Motor neuron (in vitro differentiated cells): ENCODE results near the gene SPAG16. TPM values are rescaled to one million over a fixed set of nuclear protein-coding genes. Genes with fewer than 3 reads are reported as not detected.

ENCODE experiments used
- ATAC-seq, 8 experiments: fragments of 200-7000 bp; cut with Tn5 transposase; replicated peaks in 6 of 8; 2 replicates each; pipeline ENCODE4 v1.8.0; 2021; ENCODE audit warnings: mild to moderate bottlenecking in 8 of 8, moderate library complexity in 8 of 8
- H3K27ac ChIP-seq, 2 donors: fragments of 250-450 bp; sonication (Bioruptor Pico); 2 replicates each; pipeline ENCODE4 v1.9.0; 2021; ENCODE audit warnings: antibody characterized with exemption in 2 of 2, mild to moderate bottlenecking in 2 of 2, moderate library complexity in 1 of 2
- H3K4me1 ChIP-seq, 2 donors: fragments of 250-450 bp; sonication (Bioruptor Pico); replicated peaks in 1 of 2; 2 replicates each; pipeline ENCODE4 v1.6.1; 2021; ENCODE audit warnings: antibody characterized with exemption in 2 of 2, mild to moderate bottlenecking in 2 of 2, moderate library complexity in 1 of 2
- H3K4me3 ChIP-seq, 5 donors: fragments of 250-450 bp; sonication (Bioruptor Pico); 2 replicates each; pipeline ENCODE4 v1.9.0; 2021; ENCODE audit warnings: antibody characterized with exemption in 5 of 5, mild to moderate bottlenecking in 5 of 5, moderate library complexity in 4 of 5
- WGBS, 10 experiments: fragments of 450-650 bp; shearing (Covaris generic); methylation state at CpG; one replicate each; pipeline ENCODE4 v1.0.0; 2022; 5-methylcytosine and 5-hydroxymethylcytosine counted together
- in situ Hi-C, 9 experiments: fragments of 400-800 bp; cut with MboI; loops; one replicate each; pipeline ENCODE4 v1.15.0; 2021; ENCODE audit warnings: low sequenced_read_pairs in 9 of 9, low pct_unique_long_range_greater_than_20kb in 2 of 9; ENCODE audit not compliant: unreplicated experiment in 9 of 9
- total RNA-seq, 8 experiments: library from RNA; unstranded; fragments of 300-600 nt; gene quantifications; 2 replicates each; pipeline versions ENCODE4 v1.2.3 to v1.2.4, GENCODE V29; 2022

The SPAG16 gene
- total RNA-seq, 8 experiments from 2014 or later = 13.2 to 123 (median 34.7) TPM

DNA sequence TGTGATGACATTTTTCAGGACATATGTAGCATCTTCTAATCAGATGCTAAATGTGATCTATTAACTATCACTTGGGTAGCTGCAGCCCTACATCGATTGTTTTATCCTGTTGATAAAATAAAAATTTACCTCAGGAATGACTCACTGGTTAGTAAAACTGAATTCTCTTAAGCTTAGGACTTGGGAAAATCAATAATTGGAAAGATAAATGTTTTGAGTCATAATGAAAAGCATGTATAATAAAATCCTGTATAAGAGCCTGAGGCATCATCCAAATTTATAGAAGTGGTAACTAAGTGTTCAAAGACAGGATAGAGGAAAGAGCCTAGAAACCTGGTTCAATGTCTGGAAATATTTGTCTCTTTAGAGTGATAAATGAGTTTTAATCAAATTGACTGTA, 958.5 kb downstream of the SPAG16 start:
- Histone ChIP-seq H3K27ac (no peak overlapping the region), H3K4me1 (no peaks in the 10 kb centered on the region), H3K4me3 (no peak overlapping the region)
- ATAC-seq = peak in 1 of 8 experiments; percentile 38
- in situ Hi-C loops = no loop called here
- WGBS, 10 experiments = 30 to 100% (median 67%) methylated on average over 1 of the region's 1 CpG; no CpG with 5 or more reads in 3 of the 10 experiments

DNA sequence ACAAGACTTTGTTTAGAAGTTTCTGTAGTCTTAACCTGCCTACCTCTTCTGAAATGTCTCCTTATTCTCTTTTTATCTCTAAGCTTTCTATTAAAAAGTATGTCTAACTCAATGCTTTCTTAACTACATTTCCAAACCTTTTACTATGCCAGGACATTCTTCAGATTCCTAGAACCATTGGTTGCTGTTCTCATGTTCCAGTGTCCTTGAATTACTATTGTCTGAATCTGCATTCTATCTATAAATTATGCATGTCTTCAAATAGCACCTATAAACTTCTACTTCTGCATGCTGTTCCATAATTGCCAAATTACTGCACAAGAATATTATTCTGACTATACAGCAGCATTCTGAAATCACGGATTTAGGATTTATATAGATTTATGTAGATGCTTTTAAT, 960.6 kb downstream of the SPAG16 start:
- in situ Hi-C loops = no loop called here
- 0 to 100% (median 59%) methylated on average over 1 of the region's 1 CpG; no CpG with 5 or more reads in 4 of the 10 experiments for WGBS, 10 experiments
- Histone ChIP-seq H3K4me3 (no peak overlapping the region), H3K27ac (no peak overlapping the region), H3K4me1 (no peaks in the 10 kb centered on the region)
- peak in 1 of 8 experiments; percentile 40 for ATAC-seq

DNA sequence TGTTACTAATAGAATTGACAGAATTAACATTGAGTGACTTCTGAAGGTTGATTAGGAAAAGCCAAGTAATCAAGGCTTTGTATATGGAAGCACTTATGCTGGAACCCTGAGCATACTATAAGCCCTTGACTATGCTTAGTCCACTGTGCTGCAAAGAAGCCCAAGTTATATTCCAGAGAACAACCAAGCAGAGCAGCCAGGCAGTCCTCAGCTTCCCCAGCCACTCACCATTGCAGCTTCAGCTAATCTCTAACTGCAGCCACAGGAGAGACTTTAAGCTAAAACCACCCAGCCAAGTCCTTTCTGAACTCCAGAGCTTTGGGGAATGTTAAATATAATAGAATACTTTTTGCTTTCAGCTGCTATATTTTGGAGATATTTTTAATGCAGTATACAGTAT, 962.2 kb downstream of the SPAG16 start:
- Histone ChIP-seq H3K4me1 (no peaks in the 10 kb centered on the region), H3K27ac (no peak overlapping the region), H3K4me3 (no peak overlapping the region)
- in situ Hi-C loops = no loop called here
- ATAC-seq = no peak

DNA sequence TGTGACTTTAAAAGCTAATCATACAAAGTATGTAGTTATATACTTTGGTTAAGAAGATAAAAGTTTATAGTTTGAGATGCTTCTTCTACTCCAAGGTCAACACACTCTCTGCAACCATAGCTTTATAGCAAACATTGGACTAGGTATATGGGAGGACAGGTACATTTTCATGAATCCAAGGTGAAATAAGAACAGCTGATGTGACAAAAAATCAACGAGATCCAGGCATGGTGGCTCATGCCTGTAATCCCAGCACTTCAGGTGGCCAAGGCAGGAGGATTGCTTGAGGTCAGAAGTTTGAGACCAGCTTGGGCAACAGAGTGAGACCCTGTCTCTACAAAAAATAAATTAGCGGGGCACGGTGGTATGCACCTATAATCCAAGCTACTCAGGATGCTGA, 963.3 kb downstream of the SPAG16 start:
- ATAC-seq = no peak
- no peak overlapping the region for H3K27ac ChIP-seq
- in situ Hi-C loops = no loop called here
- H3K4me1 ChIP-seq = no peaks in the 10 kb centered on the region
- H3K4me3 ChIP-seq = no peak overlapping the region
- 33 to 100% (median 95%) methylated on average over 1 to 3 of the region's 3 CpGs; no CpG with 5 or more reads in 1 of the 10 experiments for WGBS, 10 experiments

DNA sequence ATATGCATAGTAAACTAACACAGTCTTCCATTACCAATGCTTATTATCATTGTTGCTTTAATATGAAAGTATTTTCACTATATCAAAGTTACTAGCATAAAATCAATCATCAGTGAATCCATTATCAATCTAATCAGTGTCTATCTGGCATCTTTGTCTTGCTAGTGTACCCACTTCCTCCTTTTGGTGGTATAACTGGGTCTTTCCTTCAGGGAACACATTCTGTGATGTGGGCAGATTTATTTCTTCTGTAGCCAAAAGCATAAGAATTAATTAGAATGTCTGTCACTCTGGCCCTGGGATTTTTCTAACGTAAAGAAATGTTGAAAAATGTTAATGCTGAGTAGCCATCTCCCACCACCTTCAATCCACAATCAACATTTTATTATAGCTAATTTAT, 970.8 kb downstream of the SPAG16 start:
- Histone ChIP-seq H3K4me3 (no peak overlapping the region), H3K27ac (no peak overlapping the region), H3K4me1 (no peaks in the 10 kb centered on the region)
- in situ Hi-C loops = no loop called here
- no peak for ATAC-seq
- 0 to 100% (median 80%) methylated on average over 1 of the region's 1 CpG; no CpG with 5 or more reads in 1 of the 10 experiments for WGBS, 10 experiments

DNA sequence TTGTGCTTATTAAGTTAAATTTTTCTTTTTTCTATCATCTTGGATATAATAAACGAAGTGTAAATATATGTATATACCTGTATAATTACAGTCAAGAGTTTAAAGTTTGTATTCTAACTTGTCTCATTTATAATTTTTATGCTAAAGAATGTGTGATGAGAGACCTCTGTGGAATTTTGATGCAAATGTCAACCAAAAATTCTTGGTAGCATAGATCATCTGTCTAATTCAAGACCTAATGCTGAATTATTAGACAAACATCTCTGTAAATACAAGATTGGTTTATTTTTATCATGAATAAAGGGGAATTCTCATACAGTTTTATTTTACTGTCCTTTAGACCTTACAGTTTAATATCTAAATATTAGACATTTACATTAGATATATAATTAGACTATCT, 977.4 kb downstream of the SPAG16 start:
- in situ Hi-C loops = no loop called here
- WGBS, 10 experiments = 18 to 100% (median 89%) methylated on average over 1 of the region's 1 CpG; no CpG with 5 or more reads in 1 of the 10 experiments
- ATAC-seq = no peak
- Histone ChIP-seq H3K4me1 (no peaks in the 10 kb centered on the region), H3K4me3 (no peak overlapping the region), H3K27ac (no peak overlapping the region)

DNA sequence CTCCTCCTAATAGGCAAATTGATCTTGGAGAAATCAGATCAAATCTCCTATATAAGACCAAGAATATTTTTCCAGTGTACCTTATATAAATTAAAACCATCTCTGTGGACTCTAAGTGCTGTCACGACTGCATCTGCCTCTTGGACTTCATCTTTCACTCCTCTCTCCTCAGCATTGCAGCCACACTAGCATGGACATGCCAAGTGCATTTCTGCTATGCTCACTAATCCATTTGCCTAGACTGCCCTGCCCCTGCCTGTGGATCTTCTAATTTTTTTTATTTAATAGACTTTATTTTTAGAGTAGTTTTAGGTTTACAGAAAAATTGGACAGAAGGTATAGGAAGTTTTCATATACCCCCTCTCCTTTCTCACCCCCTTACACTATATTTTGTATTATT, 979.9 kb downstream of the SPAG16 start:
- in situ Hi-C loops = no loop called here
- Histone ChIP-seq H3K4me3 (no peak overlapping the region), H3K27ac (no peak overlapping the region), H3K4me1 (no peaks in the 10 kb centered on the region)
- 20 to 100% (median 78%) methylated on average over 1 of the region's 1 CpG; no CpG with 5 or more reads in 4 of the 10 experiments for WGBS, 10 experiments
- ATAC-seq = peak in 2 of 8 experiments; percentile 52 to 65

DNA sequence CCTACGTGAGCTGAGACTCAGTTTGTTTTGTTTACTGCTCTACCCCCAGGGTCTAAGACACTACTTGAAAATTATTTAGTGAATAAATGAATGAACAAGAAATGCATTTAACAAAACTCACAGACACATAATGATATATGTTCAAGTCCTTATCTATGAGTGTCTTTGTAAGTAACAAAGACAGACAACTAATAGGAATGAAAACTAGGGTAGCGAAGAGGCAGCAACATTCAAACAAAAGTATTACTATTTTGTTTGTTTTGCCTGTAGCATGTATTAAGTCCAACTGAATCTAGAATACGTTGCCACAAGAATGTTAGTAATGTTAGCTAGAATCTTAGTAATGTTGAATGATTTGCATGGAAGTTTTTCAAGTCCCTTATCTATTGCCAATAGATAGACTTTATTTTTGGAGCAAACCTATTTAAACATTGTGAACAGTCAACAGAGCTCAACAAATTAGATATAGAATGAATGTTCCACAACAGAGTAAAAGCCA, 981.8 kb downstream of the SPAG16 start:
- in situ Hi-C loops = no loop called here
- H3K27ac ChIP-seq = no peak overlapping the region
- WGBS, 10 experiments = 18 to 95% (median 82%) methylated on average over 1 to 3 of the region's 3 CpGs
- H3K4me1 ChIP-seq = no peaks in the 10 kb centered on the region
- no peak for ATAC-seq
- H3K4me3 ChIP-seq = no peak overlapping the region

DNA sequence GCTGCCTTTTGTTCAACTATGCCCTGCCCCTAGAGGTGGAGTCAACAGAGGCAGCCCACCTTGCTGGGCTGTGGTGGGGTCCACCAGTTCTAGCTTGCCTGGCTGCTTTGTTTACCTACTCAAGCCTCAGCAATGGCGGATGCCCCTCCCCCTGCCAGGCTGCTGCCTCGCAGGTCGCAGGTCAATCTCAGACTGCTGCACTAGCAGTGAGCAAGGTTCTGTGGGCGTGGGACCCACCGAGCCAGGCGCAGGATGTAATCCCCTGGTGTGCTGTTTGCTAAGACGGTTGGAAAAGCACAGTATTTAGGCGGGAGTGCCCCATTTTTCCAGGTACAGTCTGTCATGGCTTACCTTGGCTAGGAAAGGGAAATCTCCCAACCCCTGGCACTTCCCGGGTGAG, 993.6 kb downstream of the SPAG16 start:
- Histone ChIP-seq H3K4me3 (no peak overlapping the region), H3K27ac (no peak overlapping the region), H3K4me1 (no peaks in the 10 kb centered on the region)
- in situ Hi-C loops = no loop called here
- WGBS, 10 experiments = 20 to 100% (median 70%) methylated on average over 1 to 4 of the region's 9 CpGs; no CpG with 5 or more reads in 3 of the 10 experiments
- no peak for ATAC-seq

DNA sequence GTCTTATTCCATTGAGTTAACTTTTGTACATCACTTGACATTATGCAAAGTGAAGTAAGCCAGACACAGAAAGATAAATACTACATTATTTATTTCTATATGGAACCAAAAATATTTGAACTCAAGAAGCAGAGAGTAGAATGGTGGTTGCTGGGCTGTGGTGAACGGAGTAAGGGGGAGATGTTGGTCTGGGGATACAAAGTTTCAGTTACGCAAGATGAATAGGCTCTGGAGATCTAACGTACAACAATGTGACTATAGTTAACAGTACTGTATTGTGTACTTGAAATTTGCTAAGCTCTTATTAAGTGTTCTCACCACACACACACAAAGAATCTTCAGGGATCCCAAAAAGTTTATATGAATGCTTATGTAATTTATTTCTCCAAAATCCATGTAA, 1001.7 kb downstream of the SPAG16 start:
- Histone ChIP-seq H3K27ac (no peak overlapping the region), H3K4me1 (no peaks in the 10 kb centered on the region), H3K4me3 (no peak overlapping the region)
- WGBS, 10 experiments = 30 to 100% (median 52%) methylated on average over 1 to 3 of the region's 3 CpGs; no CpG with 5 or more reads in 2 of the 10 experiments
- in situ Hi-C loops = no loop called here
- no peak for ATAC-seq

DNA sequence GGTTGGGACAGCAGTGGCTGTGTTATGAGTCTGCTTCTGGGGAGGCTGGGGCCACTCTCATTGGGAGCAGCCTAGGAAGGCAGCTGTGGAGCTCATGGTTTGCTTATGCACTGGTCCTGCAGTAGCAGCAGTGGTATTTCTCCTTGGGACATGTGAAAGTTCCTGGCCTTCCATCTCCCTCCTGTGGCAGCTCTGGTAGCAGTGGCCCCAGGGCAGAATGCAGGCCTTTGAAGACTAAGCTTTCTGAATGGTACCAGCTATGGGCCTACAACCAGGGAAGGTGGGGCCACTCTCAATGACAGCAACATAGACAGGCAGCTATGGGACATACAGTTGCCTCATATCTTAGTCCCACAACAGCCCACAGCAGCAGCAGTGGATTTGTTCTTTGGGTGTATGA, 1009.3 kb downstream of the SPAG16 start:
- no peak for ATAC-seq
- in situ Hi-C loops = no loop called here
- no peak overlapping the region for H3K27ac ChIP-seq
- H3K4me1 ChIP-seq = no peaks in the 10 kb centered on the region
- no peak overlapping the region for H3K4me3 ChIP-seq

DNA sequence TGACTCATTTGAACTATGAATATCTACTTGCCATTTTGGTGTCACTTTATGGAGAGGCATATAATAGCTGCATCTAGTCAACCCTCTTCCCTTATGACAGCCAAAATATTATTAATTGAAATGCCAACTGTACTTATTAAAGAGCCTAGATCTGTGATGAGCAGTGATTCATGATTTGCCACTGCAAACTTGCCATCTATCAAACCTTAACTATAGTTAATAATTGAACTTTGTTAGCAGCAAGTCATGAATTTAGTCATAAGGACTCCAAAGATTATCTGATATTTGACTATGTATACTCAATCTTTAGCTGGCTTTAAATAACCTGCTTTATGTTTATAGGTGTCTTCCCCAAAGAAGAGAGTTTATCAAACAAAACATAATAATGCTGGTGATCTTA, 1010.2 kb downstream of the SPAG16 start:
- in situ Hi-C loops = no loop called here
- no peak for ATAC-seq
- Histone ChIP-seq H3K27ac (no peak overlapping the region), H3K4me3 (no peak overlapping the region), H3K4me1 (no peaks in the 10 kb centered on the region)

DNA sequence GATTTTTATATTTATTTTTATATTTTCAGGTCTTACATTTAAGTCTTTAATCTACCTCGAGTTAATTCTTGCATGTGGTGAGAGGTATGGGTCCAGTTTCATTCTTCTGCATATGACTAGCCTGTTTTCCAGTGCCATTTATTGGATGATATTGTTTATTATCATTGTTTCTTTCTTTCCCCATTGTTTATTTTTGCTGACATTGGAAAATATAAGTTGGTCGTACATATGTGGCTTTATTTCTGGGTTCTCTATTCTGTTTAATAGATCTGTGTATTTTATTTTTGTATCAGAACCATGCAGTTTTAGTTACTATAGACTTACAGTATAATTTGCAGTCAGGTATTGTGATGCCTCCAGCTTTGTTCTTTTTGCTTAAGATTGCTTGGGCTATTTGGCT, 1013.2 kb downstream of the SPAG16 start:
- Histone ChIP-seq H3K27ac (no peak overlapping the region), H3K4me3 (no peak overlapping the region), H3K4me1 (no peaks in the 10 kb centered on the region)
- in situ Hi-C loops = no loop called here
- ATAC-seq = no peak
- 0 to 79% (median 56%) methylated on average over 1 to 2 of the region's 2 CpGs; no CpG with 5 or more reads in 1 of the 10 experiments for WGBS, 10 experiments

DNA sequence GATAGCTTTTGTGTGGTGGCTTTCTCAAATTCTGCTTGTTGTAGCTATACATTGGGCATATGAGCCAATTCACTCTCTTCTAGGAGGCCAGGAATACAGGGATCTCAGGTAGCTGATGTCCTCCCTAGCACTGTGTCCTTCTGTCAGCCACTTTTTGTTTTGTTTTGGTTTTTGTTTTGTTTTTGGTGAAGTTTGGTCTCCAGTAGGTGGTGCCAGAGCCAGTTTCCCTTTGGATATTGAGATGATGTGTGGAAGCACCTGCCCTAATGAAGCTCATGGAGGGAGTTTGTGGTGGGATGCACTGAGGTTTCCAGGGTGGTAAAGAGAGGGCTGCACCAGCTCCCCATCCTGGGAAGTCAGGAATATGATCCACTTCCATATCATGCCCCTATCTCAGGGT, 1026.1 kb downstream of the SPAG16 start:
- in situ Hi-C loops = no loop called here
- peak in 2 of 8 experiments; percentile 44 to 51 for ATAC-seq
- Histone ChIP-seq H3K4me1 (no peaks in the 10 kb centered on the region), H3K27ac (no peak overlapping the region), H3K4me3 (no peak overlapping the region)
